ENCODE results near the gene FZR1. TPM values are rescaled to one million over a fixed set of nuclear protein-coding genes. Genes with fewer than 3 reads are reported as not detected.

The FZR1 gene
- 36.5 and 61.3 TPM in 2 replicates for total RNA-seq (2014; rRNA removed; shearing (Covaris generic))
- 32.3 and 38.4 TPM in 2 replicates for polyA plus RNA-seq (2016; fragmentation: Nextera tagmentation; extraction: Ambion mirVana)

DNA sequence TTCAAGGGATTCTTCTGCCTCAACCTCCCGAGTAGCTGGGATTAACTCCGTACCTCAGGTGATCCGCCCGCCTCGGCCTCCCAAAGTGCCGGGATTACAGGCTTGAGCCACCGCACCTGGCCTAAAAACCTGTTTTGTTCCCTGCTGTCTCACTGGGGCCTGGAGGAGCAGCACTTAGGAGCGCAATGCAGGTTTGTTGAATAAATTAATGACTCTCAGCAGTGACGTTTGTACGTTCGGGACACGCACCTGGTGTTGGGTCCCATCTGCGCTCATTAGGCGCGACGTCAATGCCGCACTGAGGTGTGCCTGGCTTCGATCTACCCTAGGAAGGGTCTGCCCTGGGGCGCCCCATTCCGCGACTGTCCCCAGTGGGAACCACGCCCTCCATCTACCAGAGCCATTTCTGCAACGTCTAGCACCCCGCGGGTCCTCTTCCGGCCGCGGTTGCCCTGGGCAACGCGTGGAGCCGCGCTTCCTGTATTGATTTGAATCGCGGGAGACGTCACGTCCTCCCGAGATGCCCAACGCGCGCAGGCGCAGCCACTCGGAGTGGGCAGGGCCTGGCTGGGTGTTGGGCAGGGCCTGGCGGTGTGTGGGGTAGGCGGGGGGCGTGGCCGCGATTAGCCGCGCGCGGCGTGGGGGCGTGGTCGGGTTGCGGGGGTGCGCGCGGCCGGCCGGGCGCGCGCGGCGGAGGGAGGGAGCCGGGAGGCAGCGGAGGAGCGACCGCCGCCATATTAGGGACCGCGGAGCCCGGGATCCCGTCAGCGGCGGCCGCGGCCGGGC lies at the start of gene FZR1:
TSS of gene FZR1 (plus strand) at position 714 of the 786 bp plus-strand sequence. CDS start 16,679 bp downstream, outside the sequence.
- no peaks in the 10 kb centered on the region for H3K9me3 ChIP-seq (ENCODE audit: low read depth)
- TF ChIP-seq EZH2phosphoT487 (IDR thresholded peaks at IDR 0.05; ENCODE audit: insufficient read depth, low read depth) = no peak
- no peak for TF ChIP-seq EZH2 (IDR thresholded peaks at IDR 0.05; ENCODE audit: insufficient read depth, poor library complexity, severe bottlenecking)
- H3K9me2 ChIP-seq (ENCODE audit: insufficient read depth) = no peaks in the 10 kb centered on the region
- 2 to 4% methylated on average over 40 to 62 of the region's 79 CpGs for WGBS, 2 experiments (ENCODE audit: low coverage in 1 of 2, low lambda C conversion rate in 2 of 2, missing lambda C conversion rate in 2 of 2)
- H3K4me3 ChIP-seq = peak within 1 kb of the TSS; percentile 87
- H2AFZ ChIP-seq = peak within 1 kb of the TSS; percentile 96
- H3K9ac ChIP-seq = peak within 1 kb of the TSS; percentile 93
- in situ Hi-C loops (cut with MboI) = no loop called here
- H3K4me2 ChIP-seq (ENCODE audit: unreplicated experiment) = peak within 1 kb of the TSS; percentile 89
- H3K4me1 ChIP-seq (ENCODE audit: insufficient read depth) = peaks cover 8% of the 10 kb centered on the region; the same call in 1 of the 2 replicates
- DNase-seq = peak; percentile 100
- peak within 1 kb of the TSS; percentile 76 for H3K27ac ChIP-seq
- H3K79me2 ChIP-seq (ENCODE audit: insufficient read depth) = peaks cover 45% of the 10 kb centered on the region
- H3K36me3 ChIP-seq (ENCODE audit: low read depth) = no peaks in the 10 kb centered on the region
- no peaks in the 10 kb centered on the region for H3K27me3 ChIP-seq (replicated peaks; ENCODE audit: insufficient read depth)
- H3F3A ChIP-seq (ENCODE audit: insufficient read depth) = peaks cover 6% of the 10 kb centered on the region; the same call in 1 of the 2 replicates
- no peaks in the 10 kb centered on the region for H4K20me1 ChIP-seq (ENCODE audit: insufficient read depth)

DNA sequence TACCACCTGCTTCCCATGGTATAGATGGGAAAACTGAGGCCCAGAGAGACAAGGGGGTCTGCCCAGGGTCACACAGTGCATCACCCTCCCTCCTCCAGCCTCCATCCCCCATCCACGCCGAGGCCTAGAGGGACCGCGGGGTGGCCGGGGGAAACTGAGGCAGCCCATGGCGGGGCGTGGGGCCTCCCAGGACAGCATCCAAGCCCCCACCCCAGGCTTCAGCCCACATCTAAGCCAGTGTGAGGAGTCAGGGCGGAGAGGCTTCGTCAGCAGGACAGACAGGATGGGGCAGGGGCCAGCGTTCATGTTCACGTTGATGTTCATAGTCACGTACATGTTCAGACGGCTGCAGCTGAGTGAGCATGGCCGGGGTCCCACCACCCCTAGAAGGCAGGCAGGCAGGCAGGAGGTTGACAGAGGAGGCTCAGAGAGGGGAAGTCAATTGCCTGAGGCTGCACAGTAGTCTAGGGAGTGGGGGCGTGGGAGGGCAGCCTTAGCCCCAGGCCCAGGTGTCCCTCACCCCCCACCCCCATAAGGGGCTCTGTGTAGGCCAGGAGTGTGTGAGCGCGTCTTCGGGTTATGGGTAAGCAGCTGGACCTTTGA lies 49.1 kb upstream of the FZR1 start:
- Histone ChIP-seq H3K79me2 (ENCODE audit: insufficient read depth) (peaks cover 77% of the 10 kb centered on the region), H3F3A (ENCODE audit: insufficient read depth) (peaks cover 34% of the 10 kb centered on the region), H3K9me2 (ENCODE audit: insufficient read depth) (no peaks in the 10 kb centered on the region), H3K9ac (no peak overlapping the region), H3K36me3 (ENCODE audit: low read depth) (peaks cover 38% of the 10 kb centered on the region), H3K9me3 (ENCODE audit: low read depth) (no peaks in the 10 kb centered on the region), H3K27ac (0 out of 2 replicates have a peak overlapping the region, but pooled peaks have one; percentile 84), H3K4me3 (no peak overlapping the region), H3K4me1 (ENCODE audit: insufficient read depth) (peaks cover 29% of the 10 kb centered on the region), H3K27me3 (replicated peaks; ENCODE audit: insufficient read depth) (no peaks in the 10 kb centered on the region), H4K20me1 (ENCODE audit: insufficient read depth) (no peaks in the 10 kb centered on the region), H3K4me2 (ENCODE audit: unreplicated experiment) (no peak overlapping the region), H2AFZ (no peak overlapping the region)
- WGBS, 2 experiments (ENCODE audit: low coverage in 1 of 2, low lambda C conversion rate in 2 of 2, missing lambda C conversion rate in 2 of 2) = 76 to 77% methylated on average over 15 to 18 of the region's 18 CpGs
- no peak for TF ChIP-seq EZH2 (IDR thresholded peaks at IDR 0.05; ENCODE audit: insufficient read depth, poor library complexity, severe bottlenecking)
- TF ChIP-seq EZH2phosphoT487 (IDR thresholded peaks at IDR 0.05; ENCODE audit: insufficient read depth, low read depth) = no peak
- no peak for DNase-seq
- in situ Hi-C loops (cut with MboI) = no loop called here

DNA sequence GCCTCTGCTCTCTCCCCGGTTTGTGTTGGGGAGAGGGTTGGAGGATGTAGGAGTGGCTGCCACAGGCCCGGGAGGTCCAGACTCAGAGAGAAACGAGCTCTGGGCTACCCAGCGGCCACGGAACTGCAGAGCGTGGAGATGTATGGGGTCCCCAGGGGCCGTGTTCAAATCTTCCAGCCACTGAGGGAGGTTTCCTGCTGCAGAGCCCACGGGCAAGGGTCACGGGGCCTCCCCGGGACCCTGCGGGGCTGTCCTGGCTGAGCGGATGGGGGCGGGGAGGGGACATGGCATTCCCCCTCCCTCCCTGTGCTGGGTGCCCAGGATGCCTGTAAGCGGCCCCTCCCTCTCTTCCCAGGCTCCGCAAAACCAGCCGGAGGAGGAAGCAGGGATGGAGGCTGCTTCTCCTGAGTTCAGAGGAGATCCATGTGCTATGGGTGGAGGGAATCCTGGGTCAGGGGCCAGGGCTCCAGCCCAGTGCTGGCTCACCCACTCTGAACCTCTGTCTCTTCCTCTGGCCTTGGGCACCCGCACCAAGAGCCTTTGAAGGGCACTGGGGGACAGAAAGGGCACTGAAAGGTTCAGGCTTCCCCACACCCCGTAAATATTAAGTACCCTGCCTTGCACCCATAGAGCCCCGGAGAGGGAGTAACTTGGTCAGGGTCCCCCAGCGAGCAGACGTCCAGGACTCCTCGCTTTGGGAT lies 48.4 kb upstream of the FZR1 start:
- DNase-seq = no peak
- no peak overlapping the region for H3K4me2 ChIP-seq (ENCODE audit: unreplicated experiment)
- in situ Hi-C loops (cut with MboI) = no loop called here
- no peaks in the 10 kb centered on the region for H3K27me3 ChIP-seq (replicated peaks; ENCODE audit: insufficient read depth)
- peak overlapping the region; percentile 84 for H3K27ac ChIP-seq
- peaks cover 31% of the 10 kb centered on the region for H3K36me3 ChIP-seq (ENCODE audit: low read depth)
- no peaks in the 10 kb centered on the region for H3K9me2 ChIP-seq (ENCODE audit: insufficient read depth)
- H3K9me3 ChIP-seq (ENCODE audit: low read depth) = no peaks in the 10 kb centered on the region
- no peaks in the 10 kb centered on the region for H4K20me1 ChIP-seq (ENCODE audit: insufficient read depth)
- peak overlapping the region; percentile 44 for H3K9ac ChIP-seq
- peaks cover 27% of the 10 kb centered on the region for H3F3A ChIP-seq (ENCODE audit: insufficient read depth)
- no peak overlapping the region for H3K4me3 ChIP-seq
- H2AFZ ChIP-seq = no peak overlapping the region
- H3K79me2 ChIP-seq (ENCODE audit: insufficient read depth) = peaks cover 71% of the 10 kb centered on the region
- H3K4me1 ChIP-seq (ENCODE audit: insufficient read depth) = peaks cover 28% of the 10 kb centered on the region
- no peak for TF ChIP-seq EZH2 (IDR thresholded peaks at IDR 0.05; ENCODE audit: insufficient read depth, poor library complexity, severe bottlenecking)
- TF ChIP-seq EZH2phosphoT487 (IDR thresholded peaks at IDR 0.05; ENCODE audit: insufficient read depth, low read depth) = no peak
- 44 to 54% methylated on average over 21 of the region's 22 CpGs for WGBS, 2 experiments (ENCODE audit: low coverage in 1 of 2, low lambda C conversion rate in 2 of 2, missing lambda C conversion rate in 2 of 2)
